K562 (cell line): ENCODE results near the gene RASGRP2. TPM values are rescaled to one million over a fixed set of nuclear protein-coding genes. Genes with fewer than 3 reads are reported as not detected.

Source experiments
- EZH2 ChIP-seq: IDR thresholded peaks from 2 replicates; pipeline ENCODE4 v1.6.1; 2012; ENCODE audit warnings: low read depth, mild to moderate bottlenecking, inconsistent platforms, low read length, borderline replicate concordance
- GABPA ChIP-seq: fragments of 200-800 bp; sonication (Bioruptor generic); conservative IDR thresholded peaks from 2 replicates; pipeline ENCODE4 v1.6.1; 2016; ENCODE audit warnings: low read depth, missing genetic modification characterization, missing compliant biosample characterization
- GABPB2 ChIP-seq: fragments of 250-450 bp; sonication (Bioruptor Pico); conservative IDR thresholded peaks from 2 replicates; pipeline ENCODE4 v1.5.1; 2021; ENCODE audit warnings: mild to moderate bottlenecking
- JUND ChIP-seq, 2 experiments: IDR thresholded peaks; 2 replicates in 1 of 2; 3 replicates in 1 of 2; pipeline ENCODE4 v1.6.1; 2011; ENCODE audit warnings: borderline replicate concordance in 2 of 2, low read depth in 2 of 2, low read length in 2 of 2, improper control_type of control experiment in 1 of 2, missing biosample characterization in 1 of 2, missing genetic modification characterization in 1 of 2, missing genetic modification reagents in 1 of 2
- MAZ ChIP-seq, 2 experiments: fragments of 450-650 bp in 1 of 2; sonication (generic) in 1 of 2; formaldehyde crosslinking; IDR thresholded peaks in 1 of 2; conservative IDR thresholded peaks in 1 of 2; 2 replicates each; pipeline versions ENCODE4 v1.4.0 to v1.5.0; 2020; ENCODE audit warnings: mild to moderate bottlenecking in 1 of 2, missing genetic modification reagents in 1 of 2
- NR4A1 ChIP-seq, 2 experiments: fragments of 250-450 bp in 1 of 2; fragments of 450-650 bp in 1 of 2; sonication (Bioruptor Pico) in 1 of 2; IDR thresholded peaks; 2 replicates each; pipeline versions ENCODE4 v1.4.0 to v1.6.1; 2016 to 2020; ENCODE audit warnings: mild to moderate bottlenecking in 2 of 2, missing compliant biosample characterization in 1 of 2, missing genetic modification characterization in 1 of 2, moderate library complexity in 1 of 2
- RFX1 ChIP-seq: fragments of 450-650 bp; IDR thresholded peaks from 2 replicates; pipeline ENCODE4 v1.6.1; 2016; ENCODE audit warnings: mild to moderate bottlenecking, moderate library complexity
- SAP30 ChIP-seq: fragments of 200-600 bp; sonication (generic); IDR thresholded peaks from 2 replicates; pipeline ENCODE4 v1.6.1; 2012; ENCODE audit warnings: borderline replicate concordance, low read depth, mild to moderate bottlenecking, moderate library complexity, low read length, control low read depth, inconsistent platforms; ENCODE audit not compliant: insufficient read depth, poor library complexity, severe bottlenecking
- SIN3B ChIP-seq: fragments of 450-650 bp; IDR thresholded peaks from 2 replicates; pipeline ENCODE4 v1.6.1; 2017; ENCODE audit warnings: low read depth, mild to moderate bottlenecking, moderate library complexity
- SMARCA5 ChIP-seq: fragments of 450-650 bp; IDR thresholded peaks from 2 replicates; pipeline ENCODE4 v1.6.1; 2016
- SMARCC2 ChIP-seq: fragments of 450-650 bp; IDR thresholded peaks from 2 replicates; pipeline ENCODE4 v1.6.1; 2017; ENCODE audit warnings: antibody characterized with exemption, moderate library complexity, mild to moderate bottlenecking, low read depth
- STAT6 ChIP-seq: sonication (generic); formaldehyde crosslinking; IDR thresholded peaks from 2 replicates; pipeline ENCODE4 v1.8.1; 2023; ENCODE audit warnings: mild to moderate bottlenecking, missing genetic modification reagents
- ZBTB40 ChIP-seq, 2 experiments: fragments of 450-650 bp in 1 of 2; sonication (generic) in 1 of 2; formaldehyde crosslinking in 1 of 2; IDR thresholded peaks; 2 replicates each; pipeline versions ENCODE4 v1.7.1 to v1.9.0; 2016 to 2022; ENCODE audit warnings: inconsistent platforms in 1 of 2, mild to moderate bottlenecking in 1 of 2, missing genetic modification reagents in 1 of 2
- ZNF324 ChIP-seq: fragments of 250-450 bp; sonication (Bioruptor Pico); IDR thresholded peaks from 2 replicates; pipeline ENCODE4 v1.4.0; 2020; ENCODE audit warnings: mild to moderate bottlenecking
- polyA plus RNA-seq, 8 experiments: library from polyadenylated mRNA; depleted of rRNA in 4 of 8; stranded (reverse) in 5 of 8; unstranded in 3 of 8; fragments of >200 nt; fragmentation: Nextera tagmentation in 2 of 8; fragmentation: Illumina TruSeq in 1 of 8; extraction: Ambion mirVana in 2 of 8; extraction: Trizol in 1 of 8; gene quantifications; 2 replicates each; pipeline versions ENCODE4 v1.2.1 to v1.2.3, GENCODE V29; 2011 to 2014; ENCODE audit warnings: inconsistent platforms in 1 of 8, missing spikeins in 1 of 8
- total RNA-seq, 7 experiments: library from RNA; depleted of rRNA in 6 of 7; stranded (reverse); fragments of >200 nt in 6 of 7; fragmentation: Illumina TruSeq in 2 of 7; extraction: Trizol in 2 of 7; gene quantifications; 2 replicates each; pipeline versions ENCODE4 v1.2.1 to v1.2.3, GENCODE V29; 2011 to 2021; ENCODE audit warnings: low replicate concordance in 1 of 7

RASGRP2 gene
- total and polyA plus RNA-seq, 9 of the 15 experiments (the other 6 are each of a cell fraction or from before 2014, with no cell fraction given) = 0.87 to 22.7 (median 5.5) TPM

GRCh38 chr11:64787526-64788320, 43.8 kb upstream of the RASGRP2 start (continued):
- TF ChIP-seq ZBTB40 (IDR thresholded peaks at IDR 0.05) (no peak), ZBTB40 (CRISPR knock-in tag; IDR thresholded peaks at IDR 0.05) (no peak), JUND (IDR thresholded peaks at IDR 0.05; ENCODE audit: borderline replicate concordance, low read depth, low read length) (no peak), JUND (tag; IDR thresholded peaks at IDR 0.05; ENCODE audit: borderline replicate concordance, low read depth, low read length) (no peak), ZNF324 (CRISPR knock-in tag) (no peak), GABPA (no peak), SIN3B (no peak), SMARCA5 (no peak), RFX1 (no peak), SAP30 (no peak), EZH2 (no peak), MAZ (CRISPR knock-in tag; conservative IDR thresholded peaks at IDR 0.05 in 1 of 2, IDR thresholded peaks at IDR 0.05 in 1 of 2) (peak in 1 of 2 experiments; percentile 54; a peak in 3 of 4 replicates), STAT6 (no peak), NR4A1 (CRISPR knock-in tag; IDR thresholded peaks at IDR 0.05) (no peak), NR4A1 (tag; IDR thresholded peaks at IDR 0.05) (no peak), SMARCC2 (peak; percentile 47; the same call in 1 of the 2 replicates), GABPB2 (no peak)
